HepG2 (cell line): ENCODE results near the gene GPR42. TPM values are rescaled to one million over a fixed set of nuclear protein-coding genes. Genes with fewer than 3 reads are reported as not detected.

ENCODE experiments used
- ATAC-seq: fragments of 200-7000 bp; cut with Tn5 transposase; 3 replicates; pipeline ENCODE4 v1.9.1; 2020; ENCODE audit warnings: mild to moderate bottlenecking, moderate library complexity
- BruUV-seq: library from RNA; stranded (reverse); fragments of 400-500 nt; replicated peaks from 2 replicates; lab custom pipeline; 2021; lab: Mats Ljungman, UMichigan
- CTCF ChIA-PET: fragments of 300-600 bp; formaldehyde crosslinking; extraction: SDS; loops from one replicate; lab custom pipeline; 2021; ENCODE audit warnings: low total read pairs, inconsistent platforms, low intra/inter-chr PET ratio; lab: Yijun Ruan, JAX
- POLR2A ChIA-PET: fragments of 350-600 bp; sonication (Branson Sonifier 250); formaldehyde crosslinking; loops from one replicate; lab custom pipeline; 2020; ENCODE audit warnings: antibody characterized with exemption, inconsistent platforms; lab: Yijun Ruan, JAX
- DNase-seq: peaks from one replicate; pipeline ENCODE4 v3.0.0-alpha.2; 2015; ENCODE audit warnings: low spot score
- FAIRE-seq: peaks from 3 replicates; lab custom pipeline; 2011; peaks lifted over from hg19 to GRCh38; lab: Jason Lieb, UNC
- H2AFZ ChIP-seq: one replicate; pipeline ENCODE4 v1.6.1; 2011; ENCODE audit warnings: low read length, inconsistent platforms
- H3K27ac ChIP-seq: fragments of 300-600 bp; 3 replicates; pipeline ENCODE4 v1.8.0; 2011; ENCODE audit warnings: mixed run types, mild to moderate bottlenecking, mixed read lengths, low read length, inconsistent platforms; ENCODE audit not compliant: insufficient read depth; ENCODE audit errors: extremely low read length
- H3K27me3 ChIP-seq, 2 experiments: fragments of 200-600 bp in 1 of 2; 2 replicates in 1 of 2; 3 replicates in 1 of 2; pipeline versions ENCODE4 v1.6.0 to v1.8.0; 2011; ENCODE audit warnings: low read length in 2 of 2, mild to moderate bottlenecking in 2 of 2, moderate library complexity in 2 of 2, inconsistent platforms in 1 of 2; ENCODE audit not compliant: insufficient read depth in 2 of 2, control insufficient read depth in 1 of 2
- H3K36me3 ChIP-seq, 2 experiments: fragments of 200-600 bp in 1 of 2; replicated peaks in 1 of 2; 2 replicates in 1 of 2; 3 replicates in 1 of 2; pipeline versions ENCODE4 v1.5.1 to v1.8.0; 2011; ENCODE audit warnings: low read length in 2 of 2, inconsistent platforms in 1 of 2; ENCODE audit not compliant: insufficient read depth in 2 of 2, control insufficient read depth in 1 of 2
- H3K4me1 ChIP-seq: 2 replicates; pipeline ENCODE4 v1.5.1; 2012; ENCODE audit warnings: low read length, inconsistent platforms; ENCODE audit not compliant: insufficient read depth
- H3K4me2 ChIP-seq: 2 replicates; pipeline ENCODE4 v1.6.0; 2011; ENCODE audit warnings: low read depth, low read length, inconsistent platforms
- H3K4me3 ChIP-seq, 3 experiments: fragments of 200-600 bp in 1 of 3; sonication (generic), shearing (Covaris generic) in 1 of 3; replicated peaks in 1 of 3; 2 replicates each; pipeline ENCODE4 v1.5.1; 2011 to 2016; ENCODE audit warnings: low read length in 3 of 3, inconsistent platforms in 2 of 3, low read depth in 2 of 3, mild to moderate bottlenecking in 2 of 3, control low read depth in 1 of 3, mixed read lengths in 1 of 3; ENCODE audit not compliant: insufficient read depth in 1 of 3
- H3K79me2 ChIP-seq: one replicate; pipeline ENCODE4 v1.6.1; 2011; ENCODE audit warnings: low read length, inconsistent platforms; ENCODE audit not compliant: insufficient read depth
- H3K9ac ChIP-seq: 2 replicates; pipeline ENCODE4 v1.6.0; 2011; ENCODE audit warnings: mild to moderate bottlenecking, low read depth, low read length, inconsistent platforms; ENCODE audit not compliant: insufficient read depth
- H3K9me3 ChIP-seq: 2 replicates; pipeline ENCODE4 v1.5.1; 2012; ENCODE audit warnings: mild to moderate bottlenecking, low read length
- H4K20me1 ChIP-seq: 2 replicates; pipeline ENCODE4 v1.6.0; 2011; ENCODE audit warnings: inconsistent platforms, mild to moderate bottlenecking, low read length, moderate library complexity; ENCODE audit not compliant: insufficient read depth
- TRIM24 ChIP-seq: sonication (generic); formaldehyde crosslinking; IDR thresholded peaks from 2 replicates; pipeline ENCODE4 v1.8.0; 2022; ENCODE audit warnings: mild to moderate bottlenecking, missing genetic modification reagents
- ZFYVE20 ChIP-seq: sonication (generic); formaldehyde crosslinking; IDR thresholded peaks from 2 replicates; pipeline ENCODE4 v1.8.0; 2023; ENCODE audit warnings: low read depth, mild to moderate bottlenecking, moderate library complexity, missing genetic modification reagents, borderline replicate concordance
- ZNF674 ChIP-seq: sonication (generic); formaldehyde crosslinking; IDR thresholded peaks from 2 replicates; pipeline ENCODE4 v1.5.0; 2020; ENCODE audit warnings: low read depth, mild to moderate bottlenecking, missing genetic modification reagents
- WGBS: methylation state at CpG from one replicate; pipeline ENCODE4 v1.1.6; 2017; ENCODE audit warnings: low lambda C conversion rate; 5-methylcytosine and 5-hydroxymethylcytosine counted together
- in situ Hi-C: cut with HindIII; loops from 2 replicates; pipeline ENCODE4 v1.10.0; 2017; ENCODE audit warnings: low pct_unique_long_range_greater_than_20kb; ENCODE audit not compliant: extremely low pct_ligation_motif_present
- intact Hi-C: fragments of 100-400 bp; cut with micrococcal nuclease; formaldehyde crosslinking; loops from one replicate; pipeline ENCODE4 v1.10.0; 2022; ENCODE audit not compliant: unreplicated experiment
- polyA plus RNA-seq, 8 experiments: library from polyadenylated mRNA; depleted of rRNA in 3 of 8; stranded (reverse) in 7 of 8; unstranded in 1 of 8; fragments of >200 nt; fragmentation: Illumina TruSeq in 4 of 8; extraction: Trizol in 4 of 8; gene quantifications; 2 replicates each; pipeline versions ENCODE4 v1.2.1 to v1.2.3, GENCODE V29; 2011 to 2016; ENCODE audit warnings: low read depth in 4 of 8, missing spikeins in 1 of 8, mixed read lengths in 1 of 8; ENCODE audit not compliant: insufficient read depth in 1 of 8
- total RNA-seq, 5 experiments: library from RNA; depleted of rRNA; stranded (reverse); fragments of >200 nt; fragmentation: Illumina TruSeq; extraction: Trizol; gene quantifications; 2 replicates each; pipeline ENCODE4 v1.2.3, GENCODE V29; 2016; ENCODE audit warnings: low read depth in 1 of 5
- TF ChIP-seq, protein P1 (sequence below): sonication (generic); formaldehyde crosslinking; IDR thresholded peaks from 2 replicates; pipeline ENCODE4 v1.5.0; 2020; ENCODE audit warnings: mild to moderate bottlenecking, missing genetic modification reagents
- TF ChIP-seq, protein P2 (sequence below): fragments of 450-650 bp; IDR thresholded peaks from 2 replicates; pipeline ENCODE4 v1.6.1; 2016

The GPR42 gene
- total and polyA plus RNA-seq, 2 of the 13 experiments (the other 11 are each of a cell fraction or from before 2014, with no cell fraction given), result not detected

DNA sequence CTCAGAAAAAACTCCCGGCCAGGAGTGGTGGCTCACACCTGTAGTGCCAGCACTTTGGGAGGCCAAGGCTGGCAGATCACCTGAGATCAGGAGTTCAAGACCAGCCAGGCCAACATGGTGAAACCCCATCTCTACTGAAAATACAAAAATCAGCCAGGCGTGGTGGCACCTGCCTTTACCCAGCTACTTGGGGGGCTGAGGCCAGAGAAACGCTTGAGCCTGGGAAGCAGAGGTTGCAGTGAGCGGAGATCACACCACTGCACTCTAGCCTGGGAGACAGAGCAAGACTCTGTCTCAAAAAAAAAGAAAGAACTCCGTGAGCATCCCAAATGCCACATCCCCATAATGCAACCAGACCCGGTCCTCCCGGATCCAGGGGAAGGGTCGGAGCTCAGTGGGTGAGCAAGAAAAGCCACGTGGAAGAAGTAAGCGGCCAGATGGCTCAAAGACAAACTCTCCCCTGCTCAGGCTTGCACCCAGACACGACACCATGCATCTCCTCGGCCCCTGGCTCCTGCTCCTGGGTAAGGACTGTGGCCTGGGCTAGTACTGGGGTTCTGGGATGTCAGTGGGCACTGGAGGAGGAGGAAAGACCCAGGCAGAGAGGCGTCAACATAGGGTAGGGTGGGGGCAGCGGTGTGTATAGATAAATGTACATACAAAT is 39.2 kb upstream of the GPR42 start:
- Histone ChIP-seq H3K9me3 (no peaks in the 10 kb centered on the region), H3K4me2 (no peak overlapping the region), H3K27ac (no peak overlapping the region), H3K4me3 (no peak overlapping the region), H2AFZ (no peak overlapping the region), H4K20me1 (no peaks in the 10 kb centered on the region), H3K27me3 (no peaks in the 10 kb centered on the region), H3K36me3 (no peaks in the 10 kb centered on the region), H3K79me2 (no peaks in the 10 kb centered on the region), H3K4me1 (peaks cover 5% of the 10 kb centered on the region), H3K9ac (no peak overlapping the region)
- in situ Hi-C loops, result no loop called here
- no peak for ATAC-seq
- POLR2A ChIA-PET, result no interaction called here
- intact Hi-C loops, result no loop called here
- WGBS, result 85% methylated on average over 14 of the region's 14 CpGs
- no peak for TF ChIP-seq TRIM24 (CRISPR knock-in tag)
- TF ChIP-seq, protein P1, sequence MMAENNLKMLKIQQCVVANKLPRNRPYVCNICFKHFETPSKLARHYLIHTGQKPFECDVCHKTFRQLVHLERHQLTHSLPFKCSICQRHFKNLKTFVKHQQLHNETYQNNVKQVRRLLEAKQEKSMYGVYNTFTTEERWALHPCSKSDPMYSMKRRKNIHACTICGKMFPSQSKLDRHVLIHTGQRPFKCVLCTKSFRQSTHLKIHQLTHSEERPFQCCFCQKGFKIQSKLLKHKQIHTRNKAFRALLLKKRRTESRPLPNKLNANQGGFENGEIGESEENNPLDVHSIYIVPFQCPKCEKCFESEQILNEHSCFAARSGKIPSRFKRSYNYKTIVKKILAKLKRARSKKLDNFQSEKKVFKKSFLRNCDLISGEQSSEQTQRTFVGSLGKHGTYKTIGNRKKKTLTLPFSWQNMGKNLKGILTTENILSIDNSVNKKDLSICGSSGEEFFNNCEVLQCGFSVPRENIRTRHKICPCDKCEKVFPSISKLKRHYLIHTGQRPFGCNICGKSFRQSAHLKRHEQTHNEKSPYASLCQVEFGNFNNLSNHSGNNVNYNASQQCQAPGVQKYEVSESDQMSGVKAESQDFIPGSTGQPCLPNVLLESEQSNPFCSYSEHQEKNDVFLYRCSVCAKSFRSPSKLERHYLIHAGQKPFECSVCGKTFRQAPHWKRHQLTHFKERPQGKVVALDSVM (CRISPR knock-in tag), result no peak
- TF ChIP-seq ZNF674 (CRISPR knock-in tag), result no peak
- TF ChIP-seq, protein P2, sequence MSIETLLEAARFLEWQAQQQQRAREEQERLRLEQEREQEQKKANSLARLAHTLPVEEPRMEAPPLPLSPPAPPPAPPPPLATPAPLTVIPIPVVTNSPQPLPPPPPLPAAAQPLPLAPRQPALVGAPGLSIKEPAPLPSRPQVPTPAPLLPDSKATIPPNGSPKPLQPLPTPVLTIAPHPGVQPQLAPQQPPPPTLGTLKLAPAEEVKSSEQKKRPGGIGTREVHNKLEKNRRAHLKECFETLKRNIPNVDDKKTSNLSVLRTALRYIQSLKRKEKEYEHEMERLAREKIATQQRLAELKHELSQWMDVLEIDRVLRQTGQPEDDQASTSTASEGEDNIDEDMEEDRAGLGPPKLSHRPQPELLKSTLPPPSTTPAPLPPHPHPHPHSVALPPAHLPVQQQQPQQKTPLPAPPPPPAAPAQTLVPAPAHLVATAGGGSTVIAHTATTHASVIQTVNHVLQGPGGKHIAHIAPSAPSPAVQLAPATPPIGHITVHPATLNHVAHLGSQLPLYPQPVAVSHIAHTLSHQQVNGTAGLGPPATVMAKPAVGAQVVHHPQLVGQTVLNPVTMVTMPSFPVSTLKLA, result 0 out of 2 replicates have a peak, but pooled peaks have one; percentile 3
- no peak for TF ChIP-seq ZFYVE20
- BruUV-seq, result no TSS peak
- CTCF ChIA-PET, result no interaction called here
- no peak for DNase-seq
- FAIRE-seq, result no peak
